Subcutaneous adipose tissue (tissue), 4 donors: ENCODE data around the gene STX19. TPM values are rescaled to one million over a fixed set of nuclear protein-coding genes. Genes with fewer than 3 reads are reported as not detected.

Experiments used
- CTCF ChIP-seq: fragments of 450-650 bp; IDR thresholded peaks from one replicate; pipeline ENCODE4 v1.5.1; 2016; ENCODE audit warnings: low read depth, mild to moderate bottlenecking, control low read depth, antibody characterized with exemption, moderate library complexity
- total RNA-seq, 4 donors: library from RNA; depleted of rRNA; stranded (reverse); fragments of >200 nt; gene quantifications; one replicate each; pipeline ENCODE4 v1.1.0, GENCODE V29; 2016

STX19 gene
- total RNA-seq, 4 donors from 2014 or later, result not detected

GRCh38 chr3:94065819-94066480 lies 37.6 kb upstream of the STX19 start:
- no peak for TF ChIP-seq CTCF

- TF ChIP-seq CTCF, result no peak
These were observed 36.7 kb upstream of the STX19 start for GRCh38 chr3:94065122-94065521.

- no peak for TF ChIP-seq CTCF
These were observed 36.0 kb upstream of the STX19 start for GRCh38 chr3:94064243-94064860.

- no peak for TF ChIP-seq CTCF
These were observed 35.2 kb upstream of the STX19 start for GRCh38 chr3:94063496-94064119.

GRCh38 chr3:94062513-94063404 lies 34.4 kb upstream of the STX19 start, which contains the start of the genes DHFR2 and NSUN3:
TSS of gene DHFR2 (minus strand) at chr3:94062916. CDS start at chr3:94061511, 1,405 bp downstream.
TSS of gene NSUN3 (plus strand) at chr3:94063061. CDS start at chr3:94063127, 66 bp downstream.
- no peak for TF ChIP-seq CTCF

- TF ChIP-seq CTCF, result no peak
These were observed 32.9 kb upstream of the STX19 start for GRCh38 chr3:94061297-94061696.
